SU-DHL-6 (cell line): ENCODE measurements around the gene RACGAP1.

ENCODE experiments used
- H2AFZ ChIP-seq: fragments of 200-600 bp; sonication (generic); 2 replicates; pipeline ENCODE4 v1.6.1; 2014; ENCODE audit warnings: low read depth, mild to moderate bottlenecking, moderate library complexity, mixed read lengths, antibody characterized with exemption, low read length; ENCODE audit not compliant: severe bottlenecking
- H3F3A ChIP-seq: fragments of 200-600 bp; shearing (Covaris generic); 2 replicates; pipeline ENCODE4 v1.6.0; 2016; ENCODE audit warnings: antibody characterized with exemption, mild to moderate bottlenecking; ENCODE audit not compliant: insufficient read depth
- H3K27ac ChIP-seq: fragments of 200-600 bp; sonication (generic); 2 replicates; pipeline ENCODE4 v1.5.1; 2016; ENCODE audit warnings: low read depth, mild to moderate bottlenecking, low read length, moderate library complexity, mixed read lengths
- H3K27me3 ChIP-seq: fragments of 200-600 bp; sonication (generic), shearing (Covaris generic); 2 replicates; pipeline ENCODE4 v1.6.0; 2014; ENCODE audit warnings: mild to moderate bottlenecking, low read length
- H3K36me3 ChIP-seq: fragments of 200-600 bp; sonication (generic); 2 replicates; pipeline ENCODE4 v1.6.1; 2014; ENCODE audit warnings: mild to moderate bottlenecking, low read length, mixed read lengths
- H3K4me2 ChIP-seq: fragments of 300-600, 200-600 bp; shearing (Covaris generic), sonication (generic); 2 replicates; pipeline ENCODE4 v1.6.0; 2014; ENCODE audit warnings: low read length, low read depth, mild to moderate bottlenecking; ENCODE audit not compliant: poor library complexity, severe bottlenecking
- H3K4me3 ChIP-seq: fragments of 200-600 bp; sonication (generic); 2 replicates; pipeline ENCODE4 v1.5.1; 2014; ENCODE audit warnings: antibody characterized with exemption, low read length, mild to moderate bottlenecking, mixed read lengths; ENCODE audit not compliant: insufficient read depth, poor library complexity, severe bottlenecking
- H3K79me2 ChIP-seq: fragments of 200-600 bp; sonication (generic); 2 replicates; pipeline ENCODE4 v1.6.1; 2014; ENCODE audit warnings: mild to moderate bottlenecking, low read length, moderate library complexity; ENCODE audit not compliant: insufficient read depth
- H3K9ac ChIP-seq: fragments of 200-600 bp; sonication (generic); 2 replicates; pipeline ENCODE4 v1.7.0; 2014; ENCODE audit warnings: mild to moderate bottlenecking, low read length
- H3K9me2 ChIP-seq: fragments of 200-600 bp; sonication (generic); replicated peaks from 2 replicates; pipeline ENCODE4 v1.6.1; 2014; ENCODE audit warnings: low read length; ENCODE audit not compliant: insufficient read depth
- H3K9me3 ChIP-seq: fragments of 200-600 bp; sonication (generic); 2 replicates; pipeline ENCODE4 v1.6.1; 2014; ENCODE audit warnings: low read length, mixed read lengths; ENCODE audit not compliant: insufficient read depth
- H4K20me1 ChIP-seq: fragments of 200-600 bp; sonication (generic); 2 replicates; pipeline ENCODE4 v1.6.1; 2014; ENCODE audit warnings: low read depth, mild to moderate bottlenecking, antibody characterized with exemption, low read length, moderate library complexity, mixed read lengths
- CTCF ChIP-seq: fragments of 200-600 bp; sonication (generic); IDR thresholded peaks from one replicate; pipeline ENCODE4 v1.5.1; 2017; ENCODE audit warnings: antibody characterized with exemption, mild to moderate bottlenecking, low read length, moderate library complexity; ENCODE audit not compliant: insufficient read depth, poor library complexity, severe bottlenecking
- EZH2phosphoT487 ChIP-seq: fragments of 200-600 bp; sonication (generic), shearing (Covaris generic); conservative IDR thresholded peaks from 2 replicates; pipeline ENCODE4 v1.6.1; 2018; ENCODE audit warnings: mild to moderate bottlenecking, antibody characterized with exemption, low read length, moderate library complexity, mixed read lengths

RACGAP1 gene

GRCh38 chr12:49972129-49972528 lies 53.2 kb downstream of the RACGAP1 start:
- no peak overlapping the region for H2AFZ ChIP-seq
- TF ChIP-seq EZH2phosphoT487 (no peak), CTCF (no peak)
- H3K27ac ChIP-seq = no peak overlapping the region
- H3K27me3 ChIP-seq = no peaks in the 10 kb centered on the region
- no peak overlapping the region for H3K4me3 ChIP-seq
- H3K79me2 ChIP-seq = no peaks in the 10 kb centered on the region
- no peaks in the 10 kb centered on the region for H3K9me3 ChIP-seq
- no peaks in the 10 kb centered on the region for H3F3A ChIP-seq
- H3K36me3 ChIP-seq = no peaks in the 10 kb centered on the region
- H4K20me1 ChIP-seq = no peaks in the 10 kb centered on the region
- no peaks in the 10 kb centered on the region for H3K9me2 ChIP-seq
- no peak overlapping the region for H3K4me2 ChIP-seq
- H3K9ac ChIP-seq = no peak overlapping the region

- H3K36me3 ChIP-seq = no peaks in the 10 kb centered on the region
- no peaks in the 10 kb centered on the region for H4K20me1 ChIP-seq
- H3K4me2 ChIP-seq = no peak overlapping the region
- H3K27me3 ChIP-seq = no peaks in the 10 kb centered on the region
- H3F3A ChIP-seq = no peaks in the 10 kb centered on the region
- TF ChIP-seq EZH2phosphoT487 (no peak), CTCF (no peak)
- no peak overlapping the region for H3K9ac ChIP-seq
- no peak overlapping the region for H3K4me3 ChIP-seq
- no peak overlapping the region for H2AFZ ChIP-seq
- no peaks in the 10 kb centered on the region for H3K79me2 ChIP-seq
- no peaks in the 10 kb centered on the region for H3K9me2 ChIP-seq
- no peak overlapping the region for H3K27ac ChIP-seq
- no peaks in the 10 kb centered on the region for H3K9me3 ChIP-seq
Measured at GRCh38 chr12:49971141-49971540, 54.2 kb downstream of the RACGAP1 start.

DNA sequence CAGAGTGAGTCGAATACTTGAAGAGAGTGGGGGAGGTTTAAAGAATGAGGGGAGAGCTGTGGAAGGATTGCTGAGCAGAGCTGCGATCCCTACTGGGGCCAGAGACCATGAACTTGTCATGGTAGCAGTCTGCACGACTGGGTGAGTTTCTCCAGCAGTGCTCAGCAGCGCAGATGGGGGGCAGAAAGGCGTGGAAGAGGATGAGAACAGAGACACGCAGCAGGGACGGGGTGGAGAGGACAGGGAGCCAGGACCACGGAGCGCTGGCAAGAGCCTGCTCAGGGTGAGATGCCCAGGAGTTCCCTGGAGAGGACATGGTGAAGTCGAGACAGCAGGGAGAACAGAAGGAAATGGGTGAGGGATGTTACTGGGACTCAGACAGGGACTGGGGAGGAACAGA lies 54.6 kb downstream of the RACGAP1 start:
- no peaks in the 10 kb centered on the region for H3K27me3 ChIP-seq
- no peak overlapping the region for H3K9ac ChIP-seq
- no peaks in the 10 kb centered on the region for H3K36me3 ChIP-seq
- H3K4me2 ChIP-seq = no peak overlapping the region
- no peaks in the 10 kb centered on the region for H3K79me2 ChIP-seq
- no peak overlapping the region for H3K27ac ChIP-seq
- H2AFZ ChIP-seq = no peak overlapping the region
- no peak overlapping the region for H3K4me3 ChIP-seq
- no peaks in the 10 kb centered on the region for H4K20me1 ChIP-seq
- no peaks in the 10 kb centered on the region for H3K9me3 ChIP-seq
- TF ChIP-seq EZH2phosphoT487 (no peak), CTCF (no peak)
- H3K9me2 ChIP-seq = no peaks in the 10 kb centered on the region
- no peaks in the 10 kb centered on the region for H3F3A ChIP-seq
